Measurements from ENCODE around the gene FERMT2.

- TF ChIP-seq, protein P1, sequence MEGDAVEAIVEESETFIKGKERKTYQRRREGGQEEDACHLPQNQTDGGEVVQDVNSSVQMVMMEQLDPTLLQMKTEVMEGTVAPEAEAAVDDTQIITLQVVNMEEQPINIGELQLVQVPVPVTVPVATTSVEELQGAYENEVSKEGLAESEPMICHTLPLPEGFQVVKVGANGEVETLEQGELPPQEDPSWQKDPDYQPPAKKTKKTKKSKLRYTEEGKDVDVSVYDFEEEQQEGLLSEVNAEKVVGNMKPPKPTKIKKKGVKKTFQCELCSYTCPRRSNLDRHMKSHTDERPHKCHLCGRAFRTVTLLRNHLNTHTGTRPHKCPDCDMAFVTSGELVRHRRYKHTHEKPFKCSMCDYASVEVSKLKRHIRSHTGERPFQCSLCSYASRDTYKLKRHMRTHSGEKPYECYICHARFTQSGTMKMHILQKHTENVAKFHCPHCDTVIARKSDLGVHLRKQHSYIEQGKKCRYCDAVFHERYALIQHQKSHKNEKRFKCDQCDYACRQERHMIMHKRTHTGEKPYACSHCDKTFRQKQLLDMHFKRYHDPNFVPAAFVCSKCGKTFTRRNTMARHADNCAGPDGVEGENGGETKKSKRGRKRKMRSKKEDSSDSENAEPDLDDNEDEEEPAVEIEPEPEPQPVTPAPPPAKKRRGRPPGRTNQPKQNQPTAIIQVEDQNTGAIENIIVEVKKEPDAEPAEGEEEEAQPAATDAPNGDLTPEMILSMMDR (IDR thresholded peaks at IDR 0.05; ENCODE audit: low read depth, low read length, poor library complexity, severe bottlenecking): no peak
- TF ChIP-seq EZH2phosphoT487 (IDR thresholded peaks at IDR 0.05; ENCODE audit: borderline replicate concordance, low read length): no peak
Measured at GRCh38 chr14:52835122-52835903, 115.5 kb downstream of the FERMT2 start.
